NCI-H510A (cell line): ENCODE data around the gene MPP3.

Experiments used
- DNase-seq: peaks from one replicate; lab custom pipeline; 2025; lab: John Stamatoyannopoulos, UW

Gene MPP3

DNA sequence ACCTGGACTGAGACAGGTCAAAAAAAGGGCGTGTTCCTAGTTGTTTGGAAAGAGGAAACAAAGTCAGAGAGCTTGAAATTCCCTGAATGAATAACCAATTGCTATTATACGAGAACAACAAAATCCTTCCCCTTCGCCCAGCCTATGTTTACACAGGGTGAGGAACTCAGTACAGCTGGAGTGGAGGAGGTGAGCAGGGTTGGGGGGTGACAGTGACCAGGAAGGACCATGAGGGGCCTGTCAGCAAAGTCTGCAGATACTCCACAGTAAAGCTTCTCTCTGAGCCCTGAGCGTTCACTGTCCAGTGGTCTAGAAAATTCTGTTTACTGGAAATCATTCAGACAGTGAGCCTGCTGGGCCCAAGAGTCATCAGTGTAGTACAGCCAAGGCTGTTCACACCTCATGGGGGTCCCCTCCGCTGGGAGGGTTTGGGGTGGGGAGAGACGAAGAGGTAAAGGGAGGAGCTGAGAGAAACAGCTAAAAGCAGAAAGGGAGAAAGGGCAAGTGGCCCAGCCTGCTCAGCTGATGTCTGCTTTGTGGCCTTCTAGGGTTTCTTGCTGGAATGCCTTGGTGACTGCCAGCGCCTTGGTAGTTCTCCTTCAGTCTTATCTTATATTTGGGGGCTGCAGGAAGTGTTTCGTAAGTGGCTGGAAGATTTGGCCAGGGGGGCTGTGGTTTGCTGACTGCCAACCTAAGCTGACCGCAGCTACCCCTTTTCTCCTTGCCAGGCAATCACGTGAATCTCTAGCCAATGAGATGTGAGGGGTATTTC is 59.9 kb downstream of the MPP3 start:
- DNase-seq, result no peak

DNA sequence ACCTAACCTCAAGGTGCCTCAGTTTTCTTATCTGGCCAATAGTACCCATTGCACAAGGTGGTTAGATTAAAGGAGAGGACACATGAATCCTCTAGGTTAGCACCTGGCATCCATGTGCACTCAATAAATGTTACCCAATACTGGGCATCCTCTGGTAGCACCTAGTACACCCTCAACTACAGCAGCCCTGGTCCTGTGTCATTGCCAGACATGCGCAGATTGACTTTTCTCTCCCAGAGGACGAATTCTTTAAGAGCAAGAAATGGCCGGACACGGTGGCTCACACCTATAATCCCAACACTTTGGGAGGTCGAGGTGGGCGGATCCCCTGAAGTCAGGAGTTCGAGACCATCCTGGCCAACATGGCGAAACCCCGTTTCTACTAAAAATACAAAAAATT is 61.5 kb downstream of the MPP3 start:
- no peak for DNase-seq

DNA sequence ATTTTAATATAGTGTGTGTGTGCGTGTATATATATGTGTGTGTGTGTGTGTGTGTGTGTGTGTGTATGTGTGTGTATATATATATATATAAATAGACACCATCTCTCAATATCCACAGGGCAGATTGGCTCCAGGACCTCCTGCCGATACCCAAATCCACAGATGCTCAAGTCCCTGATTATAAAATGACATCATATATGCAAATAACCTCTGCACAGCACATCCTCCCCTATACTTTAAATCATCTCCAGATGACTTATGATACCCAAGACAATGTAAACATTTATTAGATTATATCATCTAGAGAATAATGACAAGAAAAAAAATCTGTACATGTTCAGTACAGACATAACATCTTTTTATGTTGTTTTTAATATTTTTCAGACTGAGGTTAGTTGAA is 62.0 kb downstream of the MPP3 start:
- DNase-seq, result no peak

DNA sequence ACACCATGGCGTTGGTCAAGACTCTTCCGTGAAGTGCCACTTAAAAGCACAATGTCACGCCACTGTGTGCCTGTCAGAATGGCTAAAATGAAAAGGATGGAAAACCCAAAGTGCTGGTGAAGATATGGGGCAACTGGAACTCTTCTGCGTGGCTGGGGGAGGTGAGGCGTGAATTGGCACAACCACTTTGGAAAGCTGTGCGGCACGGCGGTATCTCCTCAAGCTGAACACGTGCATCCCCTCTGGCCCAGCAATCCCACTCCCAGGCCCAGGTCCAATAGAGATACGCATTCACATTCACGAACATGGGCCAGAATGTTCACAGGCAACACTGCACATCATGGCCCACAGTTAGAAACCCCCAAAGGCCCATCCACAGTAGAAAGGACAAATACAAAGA is 63.1 kb downstream of the MPP3 start:
- no peak for DNase-seq

GRCh38 chr17:43769426-43769825 is 63.5 kb downstream of the MPP3 start:
- no peak for DNase-seq

- DNase-seq, result no peak
Observed at GRCh38 chr17:43768943-43769342, 64.0 kb downstream of the MPP3 start.

- no peak for DNase-seq
Observed at GRCh38 chr17:43768382-43768781, 64.6 kb downstream of the MPP3 start.

GRCh38 chr17:43767713-43768059 is 65.3 kb downstream of the MPP3 start:
- no peak for DNase-seq

DNA sequence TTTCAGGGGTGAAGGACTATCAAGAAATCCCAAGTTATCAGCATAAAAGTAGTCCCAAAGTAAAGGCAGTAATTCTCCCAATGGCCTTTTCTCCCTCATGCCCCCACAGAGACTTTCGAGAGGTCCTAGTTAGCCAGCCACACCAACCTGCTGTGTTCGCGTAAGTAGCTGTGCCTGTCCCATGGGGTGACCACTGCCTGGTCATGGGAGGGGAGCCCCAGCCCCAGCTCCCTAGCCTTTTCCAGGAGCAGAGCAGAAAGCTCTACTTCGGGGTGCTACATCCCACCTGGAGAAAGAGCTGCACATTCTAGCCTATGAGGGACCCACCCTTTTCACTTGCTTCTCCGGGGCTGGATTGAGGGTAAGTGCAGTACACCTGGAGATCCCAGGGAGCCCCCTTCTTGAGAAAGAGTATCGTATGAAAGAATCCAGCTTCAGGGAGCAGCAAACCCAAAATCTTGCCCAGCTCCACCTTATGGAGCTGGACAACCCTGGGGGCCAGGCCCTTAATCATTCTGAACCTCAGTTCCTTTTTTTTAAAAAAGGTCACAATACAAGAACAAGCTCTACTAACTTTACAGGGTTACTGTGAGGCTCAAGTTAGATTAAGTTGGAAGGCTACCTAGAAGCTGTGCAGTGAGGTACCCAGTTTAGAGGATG is 65.8 kb downstream of the MPP3 start:
- DNase-seq, result no peak

DNA sequence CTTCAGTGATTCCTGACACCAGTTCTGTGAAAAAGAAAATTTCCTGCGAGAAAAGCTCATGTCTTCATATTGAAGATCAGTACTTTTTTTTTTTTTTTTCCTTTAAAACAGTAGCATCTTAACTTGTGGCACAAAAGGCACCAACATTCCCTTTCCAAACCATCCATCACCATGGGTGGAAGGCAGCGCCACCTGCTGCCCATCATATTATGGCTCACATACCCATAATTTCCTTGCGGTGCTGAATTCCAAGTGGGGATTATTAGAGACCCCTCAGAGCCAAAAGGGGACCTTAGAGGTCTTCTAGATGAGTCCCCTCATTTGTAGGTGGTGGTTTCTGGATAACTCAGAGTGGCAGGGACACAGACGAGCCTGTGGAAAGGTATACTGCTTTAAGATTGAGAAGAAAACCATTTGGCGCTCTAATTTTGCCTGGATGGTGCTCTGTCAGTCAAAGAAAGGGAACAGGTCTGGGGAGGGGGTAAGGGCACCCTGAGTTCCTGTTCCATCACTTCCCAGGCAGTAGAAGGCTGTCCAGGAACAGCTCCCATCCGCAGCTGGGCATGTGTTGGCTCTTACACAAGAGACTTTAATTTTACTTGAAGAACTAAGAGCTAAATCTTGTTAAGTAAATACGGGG is 66.4 kb downstream of the MPP3 start:
- peak; percentile 6 for DNase-seq

- DNase-seq, result peak; percentile 41
Observed at GRCh38 chr17:43760254-43760852, 72.6 kb downstream of the MPP3 start.

GRCh38 chr17:43759836-43760235 is 73.1 kb downstream of the MPP3 start:
- no peak for DNase-seq

- DNase-seq, result no peak
Observed at GRCh38 chr17:43758497-43759174, 74.3 kb downstream of the MPP3 start, which contains the start of gene SOST. Gene SOST, minus strand, starts transcription at chr17:43758791. Its CDS starts 50 bp downstream, at chr17:43758741.

DNA sequence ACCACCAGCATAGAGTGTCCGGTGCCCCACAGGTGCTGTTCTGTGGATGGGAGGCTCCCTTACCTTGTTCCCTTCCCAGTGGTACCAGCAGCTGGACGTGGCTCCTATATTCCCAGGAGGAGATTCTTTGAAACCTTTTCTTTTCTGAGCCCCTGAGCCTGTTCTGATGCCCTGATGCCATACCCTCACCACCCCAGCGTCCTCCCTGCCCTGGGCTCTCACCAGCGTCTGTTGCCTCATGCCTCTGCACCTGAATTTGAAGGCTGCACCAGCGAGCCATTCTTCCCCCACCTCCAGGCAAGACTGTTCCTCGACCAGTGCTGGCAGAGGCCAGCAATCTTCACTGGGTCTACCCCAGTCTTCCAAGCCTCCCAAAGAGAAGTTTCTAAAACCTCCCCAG is 74.9 kb downstream of the MPP3 start:
- DNase-seq, result no peak

DNA sequence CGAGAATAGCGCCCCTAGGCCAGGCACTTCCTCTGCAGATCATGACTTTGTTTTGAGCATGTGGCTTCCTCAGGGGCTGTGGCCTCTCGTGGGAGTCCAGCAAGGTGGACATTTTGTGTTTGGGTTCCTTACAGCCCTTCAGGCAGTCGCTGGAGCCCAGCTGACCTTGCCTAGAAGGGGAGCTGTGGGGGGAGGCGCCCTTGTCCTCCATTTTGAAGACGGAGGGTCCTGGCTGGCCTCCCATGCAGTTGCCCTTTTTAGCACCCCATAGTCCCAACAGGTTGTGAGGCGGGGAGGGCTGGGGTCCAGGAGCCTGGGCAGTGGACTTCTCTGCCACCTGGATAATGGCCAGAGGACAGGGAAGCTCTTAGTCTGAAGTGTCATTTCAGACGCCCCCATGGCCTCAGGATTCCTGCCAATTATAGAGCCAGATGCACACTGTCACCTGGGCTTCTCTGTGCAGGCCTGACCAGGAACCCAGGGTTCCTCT is 75.7 kb downstream of the MPP3 start:
- no peak for DNase-seq

DNA sequence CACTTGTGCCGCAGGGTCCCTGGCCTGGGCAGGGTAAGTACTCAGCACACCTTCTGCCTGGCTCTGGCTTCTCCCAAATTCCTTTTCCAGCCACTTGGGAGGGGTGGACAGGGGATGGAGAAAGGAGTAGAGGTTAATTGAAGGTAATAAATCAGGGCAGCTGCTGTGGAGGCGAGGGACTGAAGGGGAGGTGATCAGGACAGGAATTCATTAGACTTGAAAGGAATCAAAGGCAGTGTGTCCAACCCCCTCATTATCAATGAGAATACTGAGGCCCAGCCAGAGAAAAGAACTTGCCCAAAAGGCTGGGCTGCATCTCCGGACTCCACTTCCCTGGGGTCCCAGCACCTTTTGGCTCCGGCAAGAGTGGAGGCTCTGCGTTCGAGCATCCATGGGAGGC is 76.7 kb downstream of the MPP3 start:
- DNase-seq, result no peak

GRCh38 chr17:43755389-43755875 is 77.5 kb downstream of the MPP3 start:
- DNase-seq, result no peak

DNA sequence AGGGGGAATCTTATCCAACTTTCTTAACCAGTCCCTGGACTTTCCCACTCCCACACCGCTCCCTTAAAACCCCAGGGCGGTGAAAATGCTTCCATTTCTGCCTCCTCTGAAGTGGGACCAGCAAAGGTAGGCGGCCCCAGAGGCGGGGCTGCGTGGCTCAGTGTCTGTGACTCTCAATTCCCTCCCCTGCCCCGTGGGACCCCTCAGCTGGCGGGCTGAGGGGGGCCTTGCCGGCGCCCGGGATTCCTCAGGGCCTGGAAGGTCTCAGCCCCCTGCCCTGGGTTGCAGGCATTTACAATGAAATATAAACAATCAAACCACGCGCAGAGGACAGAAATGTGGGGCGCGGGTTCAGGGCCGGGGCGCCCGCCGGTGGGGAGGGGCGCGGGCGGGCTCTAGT is 78.0 kb downstream of the MPP3 start:
- DNase-seq, result no peak

DNA sequence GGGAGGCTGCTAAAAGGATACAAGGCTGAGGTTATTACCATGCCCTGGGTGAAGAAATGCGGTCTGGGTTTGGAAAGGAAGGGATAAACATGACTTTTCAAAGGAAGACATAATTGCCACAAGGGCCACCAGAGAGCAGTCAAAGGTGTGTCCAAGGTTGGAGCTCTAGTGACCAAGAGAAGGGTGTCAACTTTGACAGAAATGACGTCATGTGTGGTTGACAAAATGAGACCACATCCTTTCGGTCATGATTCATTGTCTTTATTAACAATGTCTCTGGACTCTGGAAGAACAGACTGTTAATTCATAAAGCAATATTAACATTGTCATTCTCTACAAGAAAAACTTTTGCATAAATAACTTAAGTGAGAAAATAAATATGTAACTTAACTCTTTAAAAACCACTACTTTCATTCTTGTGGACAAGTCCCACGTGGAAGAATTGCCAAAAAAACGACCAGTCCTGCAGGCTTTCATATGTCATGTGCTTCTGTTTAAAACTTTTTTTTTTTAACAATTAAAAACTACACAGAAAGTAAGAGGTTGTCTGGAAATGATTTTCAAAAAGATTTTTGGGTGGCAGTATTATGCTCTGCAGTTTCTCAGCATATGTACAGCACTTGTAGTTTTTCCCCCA is 79.3 kb downstream of the MPP3 start:
- DNase-seq, result no peak
